Endothelial cell of umbilical vein (primary cell): ENCODE results near the gene EMID1. TPM values are rescaled to one million over a fixed set of nuclear protein-coding genes. Genes with fewer than 3 reads are reported as not detected.

Source experiments
- BruUV-seq: library from RNA; stranded (reverse); fragments of 400-500 nt; replicated peaks from 2 replicates; lab custom pipeline; 2021; lab: Mats Ljungman, UMichigan
- CTCF ChIA-PET: fragments of 300-600, 350-600 bp; sonication (Branson Sonifier 250); formaldehyde crosslinking; loops from one replicate; lab custom pipeline; 2021; ENCODE audit warnings: antibody characterized with exemption, inconsistent platforms; lab: Charles Lee
- POLR2A ChIA-PET: fragments of 300-600, 350-600 bp; sonication (Branson Sonifier 250); formaldehyde crosslinking; loops from one replicate; lab custom pipeline; 2021; ENCODE audit warnings: antibody characterized with exemption, inconsistent platforms; lab: Charles Lee
- DNase-seq: peaks from one replicate; pipeline ENCODE4 v3.0.0-alpha.2; 2011; ENCODE audit warnings: low read depth, low spot score
- FAIRE-seq: peaks from 2 replicates; lab custom pipeline; 2011; peaks lifted over from hg19 to GRCh38; lab: Jason Lieb, UNC
- H2AFZ ChIP-seq: 2 replicates; pipeline ENCODE4 v1.6.0; 2012; ENCODE audit warnings: low read depth, low read length, control low read depth, inconsistent platforms
- H3K27ac ChIP-seq: 2 replicates; pipeline ENCODE4 v1.5.1; 2011; ENCODE audit warnings: low read depth, mild to moderate bottlenecking, control low read depth, low read length, moderate library complexity; ENCODE audit not compliant: insufficient read depth
- H3K27me3 ChIP-seq, 2 experiments: 2 replicates each; pipeline versions ENCODE4 v1.6.0 to v1.6.1; 2011; ENCODE audit warnings: low read length in 2 of 2, mixed read lengths in 1 of 2; ENCODE audit not compliant: control insufficient read depth in 2 of 2, insufficient read depth in 2 of 2
- H3K36me3 ChIP-seq, 2 experiments: 2 replicates in 1 of 2; 3 replicates in 1 of 2; pipeline ENCODE4 v1.5.1; 2011; ENCODE audit warnings: low read length in 2 of 2, mild to moderate bottlenecking in 1 of 2, moderate library complexity in 1 of 2; ENCODE audit not compliant: control insufficient read depth in 2 of 2, insufficient read depth in 2 of 2; ENCODE audit errors: extremely low read depth in 1 of 2
- H3K4me1 ChIP-seq: 3 replicates; pipeline ENCODE4 v1.5.1; 2011; ENCODE audit warnings: mild to moderate bottlenecking, low read length; ENCODE audit not compliant: control insufficient read depth, insufficient read depth; ENCODE audit errors: extremely low read depth
- H3K4me2 ChIP-seq: 2 replicates; pipeline ENCODE4 v1.6.1; 2011; ENCODE audit warnings: low read length, control low read depth, mixed read lengths; ENCODE audit not compliant: insufficient read depth
- H3K4me3 ChIP-seq, 3 experiments: fragments of 200-600 bp in 1 of 3; sonication (generic), shearing (Covaris generic) in 1 of 3; replicated peaks in 1 of 3; 2 replicates each; pipeline ENCODE4 v1.5.1; 2011 to 2016; ENCODE audit warnings: control low read depth in 3 of 3, low read length in 3 of 3, mild to moderate bottlenecking in 2 of 3, inconsistent platforms in 1 of 3, low read depth in 1 of 3, moderate library complexity in 1 of 3; ENCODE audit not compliant: insufficient read depth in 1 of 3
- H3K79me2 ChIP-seq: 2 replicates; pipeline ENCODE4 v1.6.0; 2012; ENCODE audit warnings: low read length, inconsistent platforms; ENCODE audit not compliant: control insufficient read depth, insufficient read depth
- H3K9ac ChIP-seq: replicated peaks from 2 replicates; pipeline ENCODE3; 2011; ENCODE audit warnings: low read length, control low read depth; ENCODE audit not compliant: insufficient read depth; ENCODE audit errors: extremely low read depth
- H3K9me1 ChIP-seq: replicated peaks from 3 replicates; pipeline ENCODE4 v1.6.0; 2011; ENCODE audit warnings: mild to moderate bottlenecking, low read length; ENCODE audit not compliant: control insufficient read depth, insufficient read depth; ENCODE audit errors: extremely low read depth
- H3K9me3 ChIP-seq: replicated peaks from 2 replicates; pipeline ENCODE4 v1.5.1; 2012; ENCODE audit warnings: low read length, inconsistent platforms; ENCODE audit not compliant: control insufficient read depth, insufficient read depth
- H4K20me1 ChIP-seq: replicated peaks from 2 replicates; pipeline ENCODE3; 2011; ENCODE audit warnings: mild to moderate bottlenecking, low read length; ENCODE audit not compliant: control insufficient read depth, insufficient read depth; ENCODE audit errors: extremely low read depth
- EZH2 ChIP-seq: IDR thresholded peaks from 2 replicates; pipeline ENCODE4 v1.6.1; 2012; ENCODE audit warnings: borderline replicate concordance, low read depth, mild to moderate bottlenecking, moderate library complexity, low read length, inconsistent platforms; ENCODE audit not compliant: severe bottlenecking
- FOS ChIP-seq: IDR thresholded peaks from 2 replicates; pipeline ENCODE4 v1.6.1; 2011; ENCODE audit warnings: mild to moderate bottlenecking, low read length, moderate library complexity, borderline replicate concordance; ENCODE audit not compliant: insufficient read depth
- GATA2 ChIP-seq: IDR thresholded peaks from 2 replicates; pipeline ENCODE4 v1.7.0; 2011; ENCODE audit warnings: low read depth, mild to moderate bottlenecking, moderate library complexity, mixed read lengths, low read length; ENCODE audit not compliant: insufficient read length, insufficient read depth
- JUN ChIP-seq: IDR thresholded peaks from 2 replicates; pipeline ENCODE4 v1.6.1; 2011; ENCODE audit warnings: borderline replicate concordance, low read depth; ENCODE audit not compliant: insufficient read length, insufficient read depth
- MYC ChIP-seq: IDR thresholded peaks from one replicate; pipeline ENCODE4 v1.6.1; 2011; ENCODE audit warnings: mild to moderate bottlenecking, low read depth, low read length
- POLR2A ChIP-seq: IDR thresholded peaks from 2 replicates; pipeline ENCODE4 v1.6.1; 2012; ENCODE audit warnings: low read depth, mild to moderate bottlenecking, control low read depth, low read length
- POLR2AphosphoS5 ChIP-seq: IDR thresholded peaks from 2 replicates; pipeline ENCODE4 v1.6.1; 2012; ENCODE audit warnings: low read depth, mild to moderate bottlenecking, control low read depth, low read length, moderate library complexity; ENCODE audit not compliant: insufficient read depth
- dilution Hi-C: fragments of 300-500 bp; cut with MboI; formaldehyde crosslinking; loops from one replicate; pipeline ENCODE4 v1.15.0; 2019; ENCODE audit warnings: low sequenced_read_pairs; ENCODE audit not compliant: extremely low pct_ligation_motif_present
- intact Hi-C: fragments of 100-400 bp; cut with micrococcal nuclease; formaldehyde crosslinking; loops from one replicate; pipeline ENCODE4 v1.10.0; 2022
- polyA plus RNA-seq, 4 experiments: library from polyadenylated mRNA; depleted of rRNA in 3 of 4; stranded (reverse) in 3 of 4; unstranded in 1 of 4; fragments of >200 nt; gene quantifications; 2 replicates each; pipeline versions ENCODE4 v1.2.1 to v1.2.3, GENCODE V29; 2011 to 2012; ENCODE audit warnings: missing spikeins in 1 of 4
- total RNA-seq: library from RNA; stranded (reverse); gene quantifications from 2 replicates; pipeline ENCODE4 v1.2.3, GENCODE V29; 2021
- TF ChIP-seq, protein P1 (sequence below): IDR thresholded peaks from 2 replicates; pipeline ENCODE4 v1.6.1; 2011; ENCODE audit not compliant: insufficient read depth, insufficient read length
- TF ChIP-seq, protein P2 (sequence below), 2 donors: IDR thresholded peaks; 1 replicate in 1 of 2; 2 replicates in 1 of 2; pipeline ENCODE4 v1.5.1; 2011; ENCODE audit warnings: low read length in 2 of 2, mild to moderate bottlenecking in 2 of 2, moderate library complexity in 2 of 2, control low read depth in 1 of 2, inconsistent platforms in 1 of 2, low read depth in 1 of 2; ENCODE audit not compliant: insufficient read depth in 1 of 2; ENCODE audit errors: extremely low read depth in 1 of 2

Gene EMID1
- total and polyA plus RNA-seq, 2 donors (not counting 3 experiments of a cell fraction or from before 2014, with no cell fraction given): 0.51 to 0.75 TPM

DNA sequence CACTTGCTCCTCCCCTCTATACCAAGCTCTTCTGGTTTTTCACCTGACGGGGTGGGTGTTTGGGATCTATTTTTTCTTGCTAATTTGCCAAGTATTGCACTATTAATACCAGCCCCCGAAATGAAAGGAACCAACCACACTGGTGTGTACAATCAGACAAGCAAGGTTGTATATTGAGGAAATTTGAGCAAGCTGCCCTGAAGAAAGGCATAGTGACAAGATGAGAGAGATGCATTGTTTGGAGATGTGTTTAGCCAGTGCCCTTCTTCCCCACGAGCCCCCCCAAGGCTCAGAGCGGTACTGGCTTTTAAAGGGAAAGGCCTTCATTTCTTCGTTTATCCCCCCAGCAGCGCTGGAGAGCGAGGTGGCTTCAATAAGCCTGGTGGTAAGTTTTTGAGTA, 85.5 kb downstream of the EMID1 start:
- ChIA-PET CTCF (no interaction called here), POLR2A (no interaction called here)
- no peaks in the 10 kb centered on the region for H3K9me1 ChIP-seq
- BruUV-seq: no TSS peak
- intact Hi-C loops: no loop called here
- dilution Hi-C loops: no loop called here
- H2AFZ ChIP-seq: no peak overlapping the region
- H3K9me3 ChIP-seq: no peaks in the 10 kb centered on the region
- H3K27ac ChIP-seq: no peak overlapping the region
- H3K9ac ChIP-seq: no peak overlapping the region
- H3K4me3 ChIP-seq: no peak overlapping the region
- H3K36me3 ChIP-seq: peaks cover 43 to 55% of the 10 kb centered on the region in 2 experiments
- no peak overlapping the region for H3K4me2 ChIP-seq
- no peaks in the 10 kb centered on the region for H3K4me1 ChIP-seq
- H3K79me2 ChIP-seq: peaks cover 42% of the 10 kb centered on the region
- peaks cover 8% of the 10 kb centered on the region for H4K20me1 ChIP-seq
- TF ChIP-seq POLR2A (no peak), JUN (no peak), EZH2 (no peak), FOS (no peak), MYC (no peak), POLR2AphosphoS5 (no peak), GATA2 (no peak)
- TF ChIP-seq, protein P1, sequence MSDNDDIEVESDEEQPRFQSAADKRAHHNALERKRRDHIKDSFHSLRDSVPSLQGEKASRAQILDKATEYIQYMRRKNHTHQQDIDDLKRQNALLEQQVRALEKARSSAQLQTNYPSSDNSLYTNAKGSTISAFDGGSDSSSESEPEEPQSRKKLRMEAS: no peak
- TF ChIP-seq, protein P2, sequence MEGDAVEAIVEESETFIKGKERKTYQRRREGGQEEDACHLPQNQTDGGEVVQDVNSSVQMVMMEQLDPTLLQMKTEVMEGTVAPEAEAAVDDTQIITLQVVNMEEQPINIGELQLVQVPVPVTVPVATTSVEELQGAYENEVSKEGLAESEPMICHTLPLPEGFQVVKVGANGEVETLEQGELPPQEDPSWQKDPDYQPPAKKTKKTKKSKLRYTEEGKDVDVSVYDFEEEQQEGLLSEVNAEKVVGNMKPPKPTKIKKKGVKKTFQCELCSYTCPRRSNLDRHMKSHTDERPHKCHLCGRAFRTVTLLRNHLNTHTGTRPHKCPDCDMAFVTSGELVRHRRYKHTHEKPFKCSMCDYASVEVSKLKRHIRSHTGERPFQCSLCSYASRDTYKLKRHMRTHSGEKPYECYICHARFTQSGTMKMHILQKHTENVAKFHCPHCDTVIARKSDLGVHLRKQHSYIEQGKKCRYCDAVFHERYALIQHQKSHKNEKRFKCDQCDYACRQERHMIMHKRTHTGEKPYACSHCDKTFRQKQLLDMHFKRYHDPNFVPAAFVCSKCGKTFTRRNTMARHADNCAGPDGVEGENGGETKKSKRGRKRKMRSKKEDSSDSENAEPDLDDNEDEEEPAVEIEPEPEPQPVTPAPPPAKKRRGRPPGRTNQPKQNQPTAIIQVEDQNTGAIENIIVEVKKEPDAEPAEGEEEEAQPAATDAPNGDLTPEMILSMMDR (IDR thresholded peaks at IDR 0.05; ENCODE audit: extremely low read depth in 1 of 2, insufficient read depth in 1 of 2, low read depth in 1 of 2, low read length in 2 of 2): no peak
- DNase-seq (no peak), FAIRE-seq (no peak)
- H3K27me3 ChIP-seq: no peaks in the 10 kb centered on the region
